ENCODE results near the gene SMC1B.

DNA sequence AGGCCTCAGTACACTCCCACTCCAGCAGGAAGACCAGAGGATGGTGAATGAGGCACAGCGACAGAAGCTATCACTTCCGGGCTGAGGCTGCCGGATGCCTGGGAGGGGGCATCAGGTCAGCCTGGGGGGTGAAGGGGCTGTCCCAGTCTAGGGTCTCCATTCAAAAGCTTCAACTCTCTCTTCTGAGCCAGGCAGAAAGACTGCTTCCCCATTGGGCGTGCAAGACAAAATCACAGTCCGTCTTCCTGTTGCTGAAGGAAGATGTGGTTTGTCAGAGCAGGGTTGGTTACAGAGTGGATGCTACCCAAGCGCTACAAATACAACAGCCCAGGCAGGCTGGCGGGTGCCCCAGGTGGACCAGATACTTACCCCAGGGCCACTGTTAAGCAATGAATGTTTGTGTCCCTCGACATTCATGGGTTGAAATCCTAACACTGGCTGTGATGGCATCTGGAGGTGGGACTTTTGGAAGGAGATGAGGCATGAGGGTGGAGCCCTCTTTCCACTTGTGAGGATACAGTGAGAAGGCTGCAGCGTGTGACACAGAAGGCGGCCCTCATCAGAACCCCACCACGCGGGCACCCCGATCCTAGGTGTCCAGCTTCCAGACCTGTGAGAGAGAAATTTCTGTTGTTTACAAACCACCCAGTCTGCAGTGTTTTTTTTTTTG lies 116.6 kb downstream of the SMC1B start:
- TF ChIP-seq, protein P1, sequence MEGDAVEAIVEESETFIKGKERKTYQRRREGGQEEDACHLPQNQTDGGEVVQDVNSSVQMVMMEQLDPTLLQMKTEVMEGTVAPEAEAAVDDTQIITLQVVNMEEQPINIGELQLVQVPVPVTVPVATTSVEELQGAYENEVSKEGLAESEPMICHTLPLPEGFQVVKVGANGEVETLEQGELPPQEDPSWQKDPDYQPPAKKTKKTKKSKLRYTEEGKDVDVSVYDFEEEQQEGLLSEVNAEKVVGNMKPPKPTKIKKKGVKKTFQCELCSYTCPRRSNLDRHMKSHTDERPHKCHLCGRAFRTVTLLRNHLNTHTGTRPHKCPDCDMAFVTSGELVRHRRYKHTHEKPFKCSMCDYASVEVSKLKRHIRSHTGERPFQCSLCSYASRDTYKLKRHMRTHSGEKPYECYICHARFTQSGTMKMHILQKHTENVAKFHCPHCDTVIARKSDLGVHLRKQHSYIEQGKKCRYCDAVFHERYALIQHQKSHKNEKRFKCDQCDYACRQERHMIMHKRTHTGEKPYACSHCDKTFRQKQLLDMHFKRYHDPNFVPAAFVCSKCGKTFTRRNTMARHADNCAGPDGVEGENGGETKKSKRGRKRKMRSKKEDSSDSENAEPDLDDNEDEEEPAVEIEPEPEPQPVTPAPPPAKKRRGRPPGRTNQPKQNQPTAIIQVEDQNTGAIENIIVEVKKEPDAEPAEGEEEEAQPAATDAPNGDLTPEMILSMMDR (IDR thresholded peaks at IDR 0.05; ENCODE audit: poor library complexity, severe bottlenecking) = no peak
- TF ChIP-seq, protein P2, sequence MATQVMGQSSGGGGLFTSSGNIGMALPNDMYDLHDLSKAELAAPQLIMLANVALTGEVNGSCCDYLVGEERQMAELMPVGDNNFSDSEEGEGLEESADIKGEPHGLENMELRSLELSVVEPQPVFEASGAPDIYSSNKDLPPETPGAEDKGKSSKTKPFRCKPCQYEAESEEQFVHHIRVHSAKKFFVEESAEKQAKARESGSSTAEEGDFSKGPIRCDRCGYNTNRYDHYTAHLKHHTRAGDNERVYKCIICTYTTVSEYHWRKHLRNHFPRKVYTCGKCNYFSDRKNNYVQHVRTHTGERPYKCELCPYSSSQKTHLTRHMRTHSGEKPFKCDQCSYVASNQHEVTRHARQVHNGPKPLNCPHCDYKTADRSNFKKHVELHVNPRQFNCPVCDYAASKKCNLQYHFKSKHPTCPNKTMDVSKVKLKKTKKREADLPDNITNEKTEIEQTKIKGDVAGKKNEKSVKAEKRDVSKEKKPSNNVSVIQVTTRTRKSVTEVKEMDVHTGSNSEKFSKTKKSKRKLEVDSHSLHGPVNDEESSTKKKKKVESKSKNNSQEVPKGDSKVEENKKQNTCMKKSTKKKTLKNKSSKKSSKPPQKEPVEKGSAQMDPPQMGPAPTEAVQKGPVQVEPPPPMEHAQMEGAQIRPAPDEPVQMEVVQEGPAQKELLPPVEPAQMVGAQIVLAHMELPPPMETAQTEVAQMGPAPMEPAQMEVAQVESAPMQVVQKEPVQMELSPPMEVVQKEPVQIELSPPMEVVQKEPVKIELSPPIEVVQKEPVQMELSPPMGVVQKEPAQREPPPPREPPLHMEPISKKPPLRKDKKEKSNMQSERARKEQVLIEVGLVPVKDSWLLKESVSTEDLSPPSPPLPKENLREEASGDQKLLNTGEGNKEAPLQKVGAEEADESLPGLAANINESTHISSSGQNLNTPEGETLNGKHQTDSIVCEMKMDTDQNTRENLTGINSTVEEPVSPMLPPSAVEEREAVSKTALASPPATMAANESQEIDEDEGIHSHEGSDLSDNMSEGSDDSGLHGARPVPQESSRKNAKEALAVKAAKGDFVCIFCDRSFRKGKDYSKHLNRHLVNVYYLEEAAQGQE (IDR thresholded peaks at IDR 0.05; ENCODE audit: borderline replicate concordance) = no peak
- TF ChIP-seq EZH2 (IDR thresholded peaks at IDR 0.05; ENCODE audit: borderline replicate concordance, insufficient read depth, low read length, poor library complexity, severe bottlenecking) = no peak
- no peak for TF ChIP-seq MXI1 (conservative IDR thresholded peaks at IDR 0.05; ENCODE audit: poor library complexity, severe bottlenecking)
- TF ChIP-seq POLR2AphosphoS5 (IDR thresholded peaks at IDR 0.05) = no peak
